Coronary artery (tissue), 2 donors: ENCODE results near the gene POLR1D.

ENCODE experiments used
- DNase-seq: peaks from one replicate; pipeline ENCODE4 v3.0.0-alpha.2; 2017; ENCODE audit warnings: low spot score
- H3K27ac ChIP-seq, 2 donors: fragments of 200-600 bp; sonication (generic); one replicate each; pipeline ENCODE4 v1.5.1; 2016 to 2019
- H3K4me3 ChIP-seq: fragments of 200-600 bp; sonication (generic); 2 replicates; pipeline ENCODE4 v1.5.1; 2016; ENCODE audit warnings: mild to moderate bottlenecking, moderate library complexity
- TF ChIP-seq, protein P1 (sequence below): fragments of 200-600 bp; sonication (generic); IDR thresholded peaks from one replicate; pipeline ENCODE4 v1.5.1; 2019; ENCODE audit warnings: antibody characterized with exemption

The POLR1D gene, protein sequence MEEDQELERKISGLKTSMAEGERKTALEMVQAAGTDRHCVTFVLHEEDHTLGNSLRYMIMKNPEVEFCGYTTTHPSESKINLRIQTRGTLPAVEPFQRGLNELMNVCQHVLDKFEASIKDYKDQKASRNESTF

GRCh38 chr13:27621366-27622101, at the start of gene POLR1D:
POLR1D (plus strand) TSS chr13:27621892; CDS start chr13:27621984, 92 bp downstream.
- TF ChIP-seq, protein P1, sequence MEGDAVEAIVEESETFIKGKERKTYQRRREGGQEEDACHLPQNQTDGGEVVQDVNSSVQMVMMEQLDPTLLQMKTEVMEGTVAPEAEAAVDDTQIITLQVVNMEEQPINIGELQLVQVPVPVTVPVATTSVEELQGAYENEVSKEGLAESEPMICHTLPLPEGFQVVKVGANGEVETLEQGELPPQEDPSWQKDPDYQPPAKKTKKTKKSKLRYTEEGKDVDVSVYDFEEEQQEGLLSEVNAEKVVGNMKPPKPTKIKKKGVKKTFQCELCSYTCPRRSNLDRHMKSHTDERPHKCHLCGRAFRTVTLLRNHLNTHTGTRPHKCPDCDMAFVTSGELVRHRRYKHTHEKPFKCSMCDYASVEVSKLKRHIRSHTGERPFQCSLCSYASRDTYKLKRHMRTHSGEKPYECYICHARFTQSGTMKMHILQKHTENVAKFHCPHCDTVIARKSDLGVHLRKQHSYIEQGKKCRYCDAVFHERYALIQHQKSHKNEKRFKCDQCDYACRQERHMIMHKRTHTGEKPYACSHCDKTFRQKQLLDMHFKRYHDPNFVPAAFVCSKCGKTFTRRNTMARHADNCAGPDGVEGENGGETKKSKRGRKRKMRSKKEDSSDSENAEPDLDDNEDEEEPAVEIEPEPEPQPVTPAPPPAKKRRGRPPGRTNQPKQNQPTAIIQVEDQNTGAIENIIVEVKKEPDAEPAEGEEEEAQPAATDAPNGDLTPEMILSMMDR, result no peak
- H3K27ac ChIP-seq, result peak within 1 kb of the TSS; percentile 93 to 97

GRCh38 chr13:27572234-27572901, 49.3 kb upstream of the POLR1D start:
- no peak overlapping the region for H3K27ac ChIP-seq
- no peak overlapping the region for H3K4me3 ChIP-seq
- TF ChIP-seq, protein P1, result no peak
- no peak for DNase-seq

More at GRCh38 chr13:27621366-27622101, at the start of gene POLR1D:
- peak; percentile 84 for DNase-seq
- H3K4me3 ChIP-seq, result peak within 1 kb of the TSS; percentile 93

GRCh38 chr13:27573265-27573664, 48.4 kb upstream of the POLR1D start:
- no peak overlapping the region for H3K4me3 ChIP-seq
- DNase-seq, result no peak
- no peak overlapping the region for H3K27ac ChIP-seq
- TF ChIP-seq, protein P1, result no peak

DNA sequence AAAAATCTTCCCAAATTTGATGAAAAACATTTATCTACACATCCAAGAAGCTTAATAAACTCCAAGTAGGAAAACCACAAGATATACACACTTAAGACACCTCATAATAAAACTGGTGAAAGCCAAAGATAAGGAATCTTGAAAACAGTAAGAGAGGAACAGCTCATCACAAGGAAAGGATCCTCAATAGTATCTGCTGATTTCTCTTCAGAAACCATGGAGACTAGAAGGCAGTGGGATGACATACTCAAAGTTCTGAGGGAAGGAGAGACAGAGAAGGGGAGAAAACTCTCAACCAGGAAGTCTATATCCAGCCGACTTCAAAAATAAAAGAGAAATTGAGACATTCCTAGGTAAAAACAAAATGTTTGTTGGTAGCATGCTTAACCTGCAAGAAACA, 47.0 kb upstream of the POLR1D start:
- H3K27ac ChIP-seq, result no peak overlapping the region
- no peak for DNase-seq

GRCh38 chr13:27578121-27579030, 43.3 kb upstream of the POLR1D start:
- DNase-seq, result no peak
- TF ChIP-seq, protein P1, result no peak
- Histone ChIP-seq H3K27ac (no peak overlapping the region), H3K4me3 (no peak overlapping the region)

More for the DNA sequence above, 47.0 kb upstream of the POLR1D start:
- TF ChIP-seq, protein P1, result no peak
- no peak overlapping the region for H3K4me3 ChIP-seq

GRCh38 chr13:27583645-27584044, 38.0 kb upstream of the POLR1D start:
- DNase-seq, result no peak
- Histone ChIP-seq H3K27ac (no peak overlapping the region), H3K4me3 (no peak overlapping the region)
- TF ChIP-seq, protein P1, result no peak
